ENCODE results near the gene ZNF699. TPM values are rescaled to one million over a fixed set of nuclear protein-coding genes. Genes with fewer than 3 reads are reported as not detected.
A peak's percentile ranks its signal among the peaks of the same experiment; 100 is the strongest.

ZNF699 gene
- total RNA-seq, 4 donors from 2014 or later: 2.0 to 17.1 (median 8.3) TPM

DNA sequence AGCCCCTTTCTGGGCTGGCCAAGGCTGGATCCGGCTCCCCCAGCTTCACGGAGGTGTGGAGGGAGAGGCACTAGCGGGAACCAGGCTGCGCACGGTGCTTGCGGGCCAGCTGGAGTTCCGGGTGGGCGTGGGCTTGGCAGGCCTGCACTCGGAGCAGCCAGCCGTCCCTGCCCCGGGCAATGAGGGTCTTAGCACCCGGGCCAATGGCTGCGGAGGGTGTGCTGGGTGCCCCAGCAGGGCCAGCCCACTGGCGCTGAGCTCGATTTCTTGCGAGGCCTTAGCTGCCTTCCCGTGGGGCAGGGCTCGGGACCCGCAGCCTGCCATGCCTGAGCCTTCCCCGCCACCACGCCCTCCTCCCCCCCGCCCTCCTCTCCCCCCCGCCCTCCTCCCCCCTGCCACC is 11.7 kb upstream of the ZNF699 start:
- Histone ChIP-seq H3K4me1 (peaks cover 0 to 11% (median 4%) of the 10 kb centered on the region in 4 donors), H3K4me3 (no peak overlapping the region), H3K36me3 (peaks cover 0 to 5% (median 2%) of the 10 kb centered on the region in 4 donors), H3K27ac (no peak overlapping the region), H3K9me3 (peaks cover 10 to 14% of the 10 kb centered on the region in 2 donors), H3K27me3 (no peaks in the 10 kb centered on the region)
- no peak for TF ChIP-seq EP300 (IDR thresholded peaks at IDR 0.05; ENCODE audit: low read depth)
- no peak for TF ChIP-seq POLR2AphosphoS5 (IDR thresholded peaks at IDR 0.05)
- TF ChIP-seq, protein P1, sequence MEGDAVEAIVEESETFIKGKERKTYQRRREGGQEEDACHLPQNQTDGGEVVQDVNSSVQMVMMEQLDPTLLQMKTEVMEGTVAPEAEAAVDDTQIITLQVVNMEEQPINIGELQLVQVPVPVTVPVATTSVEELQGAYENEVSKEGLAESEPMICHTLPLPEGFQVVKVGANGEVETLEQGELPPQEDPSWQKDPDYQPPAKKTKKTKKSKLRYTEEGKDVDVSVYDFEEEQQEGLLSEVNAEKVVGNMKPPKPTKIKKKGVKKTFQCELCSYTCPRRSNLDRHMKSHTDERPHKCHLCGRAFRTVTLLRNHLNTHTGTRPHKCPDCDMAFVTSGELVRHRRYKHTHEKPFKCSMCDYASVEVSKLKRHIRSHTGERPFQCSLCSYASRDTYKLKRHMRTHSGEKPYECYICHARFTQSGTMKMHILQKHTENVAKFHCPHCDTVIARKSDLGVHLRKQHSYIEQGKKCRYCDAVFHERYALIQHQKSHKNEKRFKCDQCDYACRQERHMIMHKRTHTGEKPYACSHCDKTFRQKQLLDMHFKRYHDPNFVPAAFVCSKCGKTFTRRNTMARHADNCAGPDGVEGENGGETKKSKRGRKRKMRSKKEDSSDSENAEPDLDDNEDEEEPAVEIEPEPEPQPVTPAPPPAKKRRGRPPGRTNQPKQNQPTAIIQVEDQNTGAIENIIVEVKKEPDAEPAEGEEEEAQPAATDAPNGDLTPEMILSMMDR (IDR thresholded peaks at IDR 0.05): no peak
- no peak for TF ChIP-seq POLR2A (IDR thresholded peaks at IDR 0.05)
- intact Hi-C loops (cut with DNase I; ENCODE audit: low total_unique reads) (no loop called here), in situ Hi-C loops (cut with MboI; ENCODE audit: low pct_ligation_motif_present in 1 of 4, low pct_unique_long_range_greater_than_20kb in 1 of 4, low sequenced_read_pairs in 3 of 4) (loop anchor here in 3 of 4 donors (25.0 kb wide), 1 partner anchor 466 kb away; no protein-coding TSS in a partner anchor)
- 93 to 100% methylated on average over 2 to 18 of the region's 23 CpGs for WGBS, 2 donors (ENCODE audit: low coverage in 1 of 2)
- no peak for DNase-seq

DNA sequence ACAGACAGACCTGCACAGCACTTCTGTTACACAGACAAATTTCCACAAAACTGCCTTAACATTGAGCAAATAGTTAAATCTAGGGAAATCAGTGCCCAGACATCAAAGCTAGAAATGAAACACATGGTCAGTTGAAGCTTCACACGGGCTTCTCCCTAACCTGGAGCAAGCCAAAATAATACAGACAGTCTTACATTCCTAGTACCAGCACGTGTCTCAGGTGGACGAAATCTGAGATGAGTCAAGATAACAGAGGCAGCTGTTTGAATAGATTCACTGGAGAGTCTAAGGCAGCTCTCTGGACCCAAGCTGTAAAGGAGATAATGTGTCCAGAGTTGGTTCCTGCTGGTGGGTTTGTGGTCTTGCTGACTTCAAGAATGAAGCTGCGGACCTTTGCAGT is 4.1 kb upstream of the ZNF699 start:
- TF ChIP-seq POLR2AphosphoS5 (IDR thresholded peaks at IDR 0.05) (no peak), POLR2A (IDR thresholded peaks at IDR 0.05) (no peak), EP300 (IDR thresholded peaks at IDR 0.05; ENCODE audit: low read depth) (no peak)
- TF ChIP-seq, protein P1 (IDR thresholded peaks at IDR 0.05): no peak
- peaks cover 0 to 5% (median 1%) of the 10 kb centered on the region in 4 donors for H3K4me1 ChIP-seq
- WGBS, 2 donors (ENCODE audit: low coverage in 1 of 2): 76 to 80% methylated on average over 4 of the region's 4 CpGs
- DNase-seq: no peak
- no peaks in the 10 kb centered on the region for H3K27me3 ChIP-seq
- H3K36me3 ChIP-seq: no peaks in the 10 kb centered on the region
- H3K27ac ChIP-seq: no peak overlapping the region
- intact Hi-C loops (cut with DNase I; ENCODE audit: low total_unique reads): loop anchor here (10.0 kb wide), 1 partner anchor 481 kb away; no protein-coding TSS in a partner anchor
- in situ Hi-C loops (cut with MboI; ENCODE audit: low pct_ligation_motif_present in 1 of 4, low pct_unique_long_range_greater_than_20kb in 1 of 4, low sequenced_read_pairs in 3 of 4): loop anchor here in 3 of 4 donors (25.0 kb wide), 1 partner anchor 474 kb away; no protein-coding TSS in a partner anchor
- no peak overlapping the region for H3K4me3 ChIP-seq
- H3K9me3 ChIP-seq: no peaks in the 10 kb centered on the region

DNA sequence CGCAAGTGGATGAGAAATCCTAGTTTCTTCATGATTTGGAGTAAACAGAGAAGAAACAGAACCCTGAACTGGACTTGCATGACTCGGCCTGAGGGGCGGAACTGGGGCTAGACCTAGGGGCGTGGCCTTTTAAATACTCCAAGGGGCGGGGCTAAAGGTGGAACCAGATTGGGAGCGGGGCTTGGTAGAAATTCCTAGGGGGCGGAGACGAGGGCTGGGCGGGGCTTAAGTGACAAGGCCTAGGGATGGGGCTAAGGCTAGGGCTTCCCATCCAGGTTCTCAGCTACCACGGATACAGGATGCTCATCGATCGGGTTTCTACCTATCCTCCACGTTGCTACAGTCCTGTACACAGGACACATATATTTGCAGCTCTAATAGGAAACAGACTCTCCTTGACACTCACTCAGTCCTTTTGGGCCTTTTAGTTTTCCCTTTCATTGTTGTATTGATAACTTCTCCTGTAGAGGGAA is 372 bp upstream of the ZNF699 start:
- peak overlapping the region; percentile 75 to 87 (median 82) for H3K4me3 ChIP-seq
- H3K9me3 ChIP-seq: no peaks in the 10 kb centered on the region
- peaks cover 0 to 3% (median under 1%) of the 10 kb centered on the region in 4 donors for H3K36me3 ChIP-seq
- H3K27ac ChIP-seq: peak overlapping the region; percentile 92 to 98 (median 95)
- WGBS, 2 donors (ENCODE audit: low coverage in 1 of 2): 0 to 12% methylated on average over 1 to 13 of the region's 13 CpGs
- peak; percentile 91 for DNase-seq
- H3K27me3 ChIP-seq: no peaks in the 10 kb centered on the region
- H3K4me1 ChIP-seq: peaks cover 0 to 15% (median 7%) of the 10 kb centered on the region in 4 donors
- TF ChIP-seq POLR2A (IDR thresholded peaks at IDR 0.05): no peak
- TF ChIP-seq, protein P1 (IDR thresholded peaks at IDR 0.05): peak in 1 of 5 experiments; percentile 15
- intact Hi-C loops (cut with DNase I; ENCODE audit: low total_unique reads) (loop anchor here (10.0 kb wide), 1 partner anchor 485 kb away; no protein-coding TSS in a partner anchor), in situ Hi-C loops (cut with MboI; ENCODE audit: low pct_ligation_motif_present in 1 of 4, low pct_unique_long_range_greater_than_20kb in 1 of 4, low sequenced_read_pairs in 3 of 4) (loop anchor here in 3 of 4 donors (25.0 kb wide), 1 partner anchor 477 kb away; no protein-coding TSS in a partner anchor)

DNA sequence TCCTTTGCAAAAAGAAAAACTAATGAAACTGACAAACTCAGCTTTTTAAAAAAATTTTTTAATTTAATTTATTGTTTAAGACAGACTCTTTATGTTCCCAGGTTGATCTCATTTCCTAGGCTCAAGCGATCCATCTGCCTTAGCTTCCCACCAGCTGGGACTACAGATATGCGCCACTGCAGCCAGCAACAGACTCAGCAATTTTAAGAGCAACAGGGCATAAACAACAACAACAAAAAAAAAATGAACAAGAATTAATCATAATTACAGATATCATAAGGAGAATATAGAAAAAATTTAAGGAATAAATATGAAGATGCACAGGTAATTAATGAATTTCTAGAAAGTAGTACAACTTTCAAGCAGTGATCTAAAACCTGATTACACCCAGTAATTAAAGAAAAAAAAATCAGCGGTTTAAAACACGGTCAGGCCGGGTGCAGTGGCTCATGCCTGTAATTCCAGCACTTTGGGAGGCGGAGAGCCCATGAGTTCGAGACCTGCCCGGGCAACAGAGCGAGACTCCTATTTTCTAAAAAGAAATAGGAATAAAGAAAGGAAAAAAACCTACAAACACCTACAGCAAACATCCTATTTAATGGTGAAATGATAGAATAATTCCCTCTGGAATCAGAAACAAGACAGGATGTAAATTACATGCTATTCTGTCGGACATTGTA is 1.4 kb downstream of the ZNF699 start:
- intact Hi-C loops (cut with DNase I; ENCODE audit: low total_unique reads): no loop called here
- Histone ChIP-seq H3K36me3 (peaks cover 0 to 20% (median 9%) of the 10 kb centered on the region in 4 donors), H3K27me3 (no peaks in the 10 kb centered on the region), H3K4me3 (peak overlapping the region in 2 of 4 donors; percentile 87), H3K27ac (no peak overlapping the region), H3K4me1 (peaks cover 0 to 15% (median 7%) of the 10 kb centered on the region in 4 donors), H3K9me3 (no peaks in the 10 kb centered on the region)
- 67 to 78% methylated on average over 9 to 10 of the region's 10 CpGs for WGBS, 2 donors (ENCODE audit: low coverage in 1 of 2)
- in situ Hi-C loops (cut with MboI; ENCODE audit: low pct_ligation_motif_present in 1 of 4, low pct_unique_long_range_greater_than_20kb in 1 of 4, low sequenced_read_pairs in 3 of 4): loop anchor here in 3 of 4 donors (25.0 kb wide), 1 partner anchor 479 kb away; no protein-coding TSS in a partner anchor
- DNase-seq: no peak
- no peak for TF ChIP-seq POLR2AphosphoS5 (IDR thresholded peaks at IDR 0.05)
- TF ChIP-seq, protein P1 (IDR thresholded peaks at IDR 0.05): no peak
- TF ChIP-seq EP300 (IDR thresholded peaks at IDR 0.05; ENCODE audit: low read depth): no peak
- TF ChIP-seq POLR2A (IDR thresholded peaks at IDR 0.05): no peak

All from transverse colon (tissue), 4 donors.